ENCODE measurements around the gene MAGOH. TPM values are rescaled to one million over a fixed set of nuclear protein-coding genes. Genes with fewer than 3 reads are reported as not detected.

MAGOH gene
- total RNA-seq, 1 experiment from 2014 or later, result 75.7 TPM

DNA sequence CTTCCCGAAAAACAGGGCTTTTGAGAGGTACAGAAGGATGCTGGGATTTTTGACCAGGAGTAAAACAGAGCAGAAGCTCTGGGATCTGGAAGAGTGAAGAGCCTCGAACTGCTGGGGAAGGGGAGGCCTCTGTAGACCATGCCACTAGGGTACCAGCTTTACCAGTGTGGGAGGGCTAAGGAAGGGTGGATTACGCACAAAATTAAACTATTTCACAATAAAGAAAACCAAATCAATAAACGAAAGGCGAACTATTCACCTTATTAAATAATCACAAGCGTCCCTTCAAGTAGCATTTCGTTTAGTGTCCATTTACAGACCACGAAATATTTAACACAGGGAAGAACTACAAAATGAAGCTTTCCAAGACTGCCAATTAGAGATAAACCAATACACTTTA, 18.6 kb downstream of the MAGOH start:
- CTCF ChIA-PET, result no interaction called here
- TSS peak; percentile 75 for BruUV-seq (replicated peaks)

DNA sequence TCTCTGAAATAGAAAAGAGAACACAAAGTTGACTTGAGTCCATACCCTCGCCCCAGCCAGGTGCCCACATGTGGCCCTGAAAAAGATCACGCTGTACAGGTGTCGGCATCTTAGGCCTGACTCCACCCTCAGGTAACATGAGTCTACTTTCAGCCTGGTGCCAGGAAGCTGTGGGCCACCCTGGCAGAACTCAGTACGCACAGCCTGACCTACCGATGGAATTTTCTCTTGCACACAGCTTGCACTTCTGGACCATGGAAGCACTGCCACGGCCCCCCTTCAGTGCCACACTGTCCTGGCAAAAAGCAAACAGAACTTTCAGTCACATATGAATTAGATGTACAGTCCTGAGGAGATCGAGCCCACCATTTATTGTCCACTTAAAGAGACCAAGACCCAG, 20.1 kb downstream of the MAGOH start:
- ChIA-PET POLR2A (ENCODE audit: unreplicated experiment) (no interaction called here), CTCF (no interaction called here)
- H3K79me2 ChIP-seq (ENCODE audit: low read depth), result peaks cover 17% of the 10 kb centered on the region
- H3K27me3 ChIP-seq (ENCODE audit: insufficient read depth, low read depth), result no peaks in the 10 kb centered on the region
- peaks cover 16% of the 10 kb centered on the region for H3K4me1 ChIP-seq (replicated peaks; ENCODE audit: insufficient read depth)
- H2AFZ ChIP-seq, result no peak overlapping the region
- no peak overlapping the region for H3K4me3 ChIP-seq
- peaks cover 9% of the 10 kb centered on the region; the same call in 1 of the 2 replicates for H3F3A ChIP-seq (ENCODE audit: insufficient read depth, low read depth)
- H3K4me2 ChIP-seq, result no peak overlapping the region
- no peaks in the 10 kb centered on the region for H3K9me2 ChIP-seq (ENCODE audit: insufficient read depth)
- H3K36me3 ChIP-seq (ENCODE audit: low read depth), result no peaks in the 10 kb centered on the region
- intact Hi-C loops (cut with micrococcal nuclease; ENCODE audit: unreplicated experiment), result no loop called here
- H3K9me3 ChIP-seq (ENCODE audit: insufficient read depth, low read depth), result no peaks in the 10 kb centered on the region
- BruUV-seq (replicated peaks), result no TSS peak
- no peak for TF ChIP-seq CTCF (conservative IDR thresholded peaks at IDR 0.05)
- TF ChIP-seq EZH2 (IDR thresholded peaks at IDR 0.05; ENCODE audit: low read depth), result no peak
- H4K20me1 ChIP-seq (ENCODE audit: insufficient read depth), result no peaks in the 10 kb centered on the region
- H3K27ac ChIP-seq, result no peak overlapping the region
- DNase-seq, result no peak

More for the DNA sequence above, 18.6 kb downstream of the MAGOH start:
- no peak for TF ChIP-seq CTCF (conservative IDR thresholded peaks at IDR 0.05)
- no peak for TF ChIP-seq EZH2 (IDR thresholded peaks at IDR 0.05; ENCODE audit: low read depth)
- intact Hi-C loops (cut with micrococcal nuclease; ENCODE audit: unreplicated experiment), result loop anchor here (1.0 to 2.0 kb wide), 2 partner anchors 19 to 23 kb away; partner anchors contain the start of genes CPT2 and MAGOH
- H4K20me1 ChIP-seq (ENCODE audit: insufficient read depth), result no peaks in the 10 kb centered on the region
- POLR2A ChIA-PET (ENCODE audit: unreplicated experiment), result interaction anchor here (0.6 to 0.8 kb wide), 3 partner anchors 107 to 377 kb away, joined by 3 to 5 read pairs (median 4); partner anchors contain the start of gene ZYG11A
- peak overlapping the region; percentile 94 for H3K4me2 ChIP-seq
- peaks cover 6% of the 10 kb centered on the region; the same call in 1 of the 2 replicates for H3F3A ChIP-seq (ENCODE audit: insufficient read depth, low read depth)
- H3K27me3 ChIP-seq (ENCODE audit: insufficient read depth, low read depth), result no peaks in the 10 kb centered on the region
- H3K9me2 ChIP-seq (ENCODE audit: insufficient read depth), result no peaks in the 10 kb centered on the region
- H3K27ac ChIP-seq, result peak overlapping the region; percentile 70
- peak overlapping the region; percentile 79 for H3K4me3 ChIP-seq
- H3K9me3 ChIP-seq (ENCODE audit: insufficient read depth, low read depth), result no peaks in the 10 kb centered on the region
- H2AFZ ChIP-seq, result peak overlapping the region; percentile 91
- no peaks in the 10 kb centered on the region for H3K36me3 ChIP-seq (ENCODE audit: low read depth)
- peaks cover 17% of the 10 kb centered on the region for H3K79me2 ChIP-seq (ENCODE audit: low read depth)
- H3K4me1 ChIP-seq (replicated peaks; ENCODE audit: insufficient read depth), result peaks cover 16% of the 10 kb centered on the region
- DNase-seq, result no peak

DNA sequence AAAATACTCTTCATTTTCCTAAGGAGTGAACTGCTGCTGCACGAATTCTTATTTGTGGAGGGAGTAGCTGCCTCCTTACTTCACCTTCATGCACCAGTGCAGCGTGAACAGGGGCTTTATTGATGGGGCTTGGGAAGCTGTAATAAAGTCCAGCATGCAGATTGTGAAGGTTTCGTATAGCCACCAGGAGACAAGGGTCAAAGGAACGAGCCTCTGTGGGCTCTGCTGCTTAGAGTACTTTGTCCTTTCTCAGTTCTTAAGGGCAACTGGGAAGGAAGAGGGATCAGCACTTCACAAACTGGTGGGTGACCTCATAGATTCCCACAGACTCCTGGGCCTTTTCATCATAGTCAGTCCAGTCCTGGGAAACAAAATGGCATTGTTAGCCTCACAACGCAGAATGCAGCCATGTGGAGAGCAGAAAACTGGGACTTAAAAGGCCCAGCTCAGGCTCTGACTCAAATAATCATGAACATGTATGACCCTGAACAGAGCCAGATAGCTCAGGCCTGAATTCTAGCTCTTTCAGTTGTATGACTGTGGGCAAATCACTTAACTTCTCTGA, 23.9 kb downstream of the MAGOH start:
- ChIA-PET CTCF (interaction anchor here (0.9 kb wide), 1 partner anchor 498 kb away, joined by 4 read pairs; no protein-coding TSS in a partner anchor), POLR2A (ENCODE audit: unreplicated experiment) (no interaction called here)
- DNase-seq, result no peak

More for the DNA sequence above, 23.9 kb downstream of the MAGOH start:
- no peaks in the 10 kb centered on the region for H4K20me1 ChIP-seq (ENCODE audit: insufficient read depth)
- H3K4me2 ChIP-seq, result no peak overlapping the region
- no peaks in the 10 kb centered on the region for H3K9me3 ChIP-seq (ENCODE audit: insufficient read depth, low read depth)
- no peaks in the 10 kb centered on the region for H3K9me2 ChIP-seq (ENCODE audit: insufficient read depth)
- H3K27ac ChIP-seq, result no peak overlapping the region
- peaks cover 11% of the 10 kb centered on the region for H3K79me2 ChIP-seq (ENCODE audit: low read depth)
- intact Hi-C loops (cut with micrococcal nuclease; ENCODE audit: unreplicated experiment), result no loop called here
- TF ChIP-seq CTCF (conservative IDR thresholded peaks at IDR 0.05), result no peak
- TF ChIP-seq EZH2 (IDR thresholded peaks at IDR 0.05; ENCODE audit: low read depth), result no peak
- H3K27me3 ChIP-seq (ENCODE audit: insufficient read depth, low read depth), result no peaks in the 10 kb centered on the region
- H3K36me3 ChIP-seq (ENCODE audit: low read depth), result 0 out of 2 replicates have a peak, but pooled peaks cover 5% of the 10 kb centered on the region
- peaks cover 5% of the 10 kb centered on the region for H3K4me1 ChIP-seq (replicated peaks; ENCODE audit: insufficient read depth)
- H3F3A ChIP-seq (ENCODE audit: insufficient read depth, low read depth), result peaks cover 4% of the 10 kb centered on the region; the same call in 1 of the 2 replicates
- H2AFZ ChIP-seq, result no peak overlapping the region
- no TSS peak for BruUV-seq (replicated peaks)
- no peak overlapping the region for H3K4me3 ChIP-seq
